NCI-H1048 (cell line): ENCODE results near the gene PAFAH2.
"Not testable (repeated sequence)": the region's sequence is repeated elsewhere in the genome, so short reads cannot be mapped to it uniquely, and the experiment has no call there.

Source experiments
- DNase-seq: peaks from one replicate; lab custom pipeline; 2025; lab: John Stamatoyannopoulos, UW

Gene PAFAH2

DNA sequence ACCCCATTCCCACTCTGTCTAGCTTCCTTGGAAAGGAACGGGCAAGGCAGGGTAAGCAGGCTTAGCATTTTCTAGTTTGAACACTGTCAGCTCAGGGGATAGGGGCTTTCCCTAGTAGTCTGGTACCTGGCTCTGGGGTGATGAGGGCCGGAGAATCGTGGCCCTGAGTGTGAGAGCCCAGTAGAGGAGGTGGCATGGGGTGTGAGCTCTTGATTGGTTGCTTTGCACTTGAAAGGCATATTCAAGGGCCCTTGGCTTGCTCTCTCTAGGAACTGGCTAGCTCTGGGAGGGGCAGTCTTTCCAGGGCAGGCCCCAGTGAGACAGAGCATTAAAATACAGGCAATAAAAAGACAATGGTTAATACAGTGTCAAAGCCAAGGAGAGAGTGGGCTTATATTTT, 13.0 kb upstream of the PAFAH2 start:
- no peak for DNase-seq

DNA sequence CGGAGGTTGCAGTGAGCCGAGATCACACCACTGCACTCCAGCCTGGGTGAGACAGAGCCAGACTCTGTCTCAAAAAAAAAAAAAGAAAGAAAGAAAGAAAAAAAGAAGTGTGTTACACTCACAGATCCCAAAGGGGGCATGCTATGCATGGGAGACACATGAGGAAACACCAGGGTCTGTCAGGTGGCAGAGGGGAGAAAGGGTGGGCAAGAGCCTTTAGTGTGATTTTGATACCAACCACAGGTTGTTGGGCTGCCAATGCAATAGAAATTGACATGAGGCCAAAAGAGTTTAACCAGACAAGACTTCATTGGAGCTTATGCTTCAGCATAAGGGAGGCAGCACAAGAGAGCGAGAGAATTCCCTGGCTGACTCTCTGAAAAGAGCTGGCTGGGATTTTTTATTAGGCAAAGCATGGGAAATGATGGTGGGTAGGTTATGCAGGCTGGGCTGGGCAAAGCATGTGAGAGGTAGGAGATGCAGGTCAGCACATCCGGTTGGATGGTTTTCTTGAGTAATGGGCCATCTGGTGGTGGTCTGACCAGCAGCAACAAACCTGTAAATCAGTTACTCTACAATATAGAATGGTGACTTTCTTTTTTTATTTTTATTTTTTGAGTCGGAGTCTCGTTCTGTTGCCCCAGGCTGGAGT, 12.1 kb upstream of the PAFAH2 start:
- DNase-seq: no peak

DNA sequence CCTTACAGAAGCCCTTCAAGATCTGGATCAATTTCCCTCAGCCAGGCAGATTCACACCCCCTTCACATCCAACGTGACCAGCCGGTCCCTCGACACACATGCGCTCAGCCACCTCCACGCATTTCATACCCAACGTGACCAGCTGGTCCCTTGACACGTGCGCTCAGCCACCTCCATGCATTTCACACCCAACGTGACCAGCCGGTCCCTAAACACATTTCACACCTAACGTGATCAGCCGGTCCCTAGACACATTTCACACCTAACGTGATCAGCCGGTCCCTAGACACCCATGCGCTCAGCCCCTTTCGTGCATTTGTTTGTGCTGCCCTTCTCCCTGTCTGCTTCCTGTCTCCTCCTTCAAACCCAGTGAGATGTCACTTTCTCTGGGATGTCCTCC, 8.8 kb upstream of the PAFAH2 start:
- no peak for DNase-seq

DNA sequence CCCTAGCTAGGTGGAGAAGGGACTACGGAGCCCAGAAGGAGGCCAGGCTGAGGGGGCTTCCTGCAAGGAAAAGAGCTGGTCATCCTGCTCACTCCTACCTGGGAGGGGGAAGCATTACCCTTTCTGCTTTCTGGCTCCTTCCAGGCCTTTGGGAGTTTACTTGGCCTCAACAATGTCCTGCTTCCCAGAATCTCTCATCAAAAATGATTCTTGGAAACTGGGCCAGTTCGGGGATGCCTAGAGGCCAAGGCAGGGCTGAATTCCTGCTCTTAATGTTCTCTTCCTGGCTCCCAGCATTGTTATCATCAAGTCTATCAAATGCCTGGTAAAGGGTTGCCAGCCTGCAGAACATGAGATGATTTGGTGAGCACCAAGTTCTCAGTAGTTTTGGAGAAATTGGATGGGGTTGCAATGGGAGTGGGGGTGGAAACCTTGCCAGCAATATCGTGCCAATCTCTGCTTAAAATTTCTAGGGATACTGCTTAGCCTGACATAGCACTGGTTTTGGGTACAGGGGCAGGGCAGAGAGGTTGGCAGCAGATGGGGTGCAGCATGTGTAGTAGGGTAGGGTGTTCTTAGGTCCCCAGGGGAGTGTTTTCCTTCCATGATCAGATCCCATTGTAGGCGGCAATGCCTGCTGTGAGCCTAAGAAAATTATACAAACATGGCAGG, 7.7 kb upstream of the PAFAH2 start:
- no peak for DNase-seq

DNA sequence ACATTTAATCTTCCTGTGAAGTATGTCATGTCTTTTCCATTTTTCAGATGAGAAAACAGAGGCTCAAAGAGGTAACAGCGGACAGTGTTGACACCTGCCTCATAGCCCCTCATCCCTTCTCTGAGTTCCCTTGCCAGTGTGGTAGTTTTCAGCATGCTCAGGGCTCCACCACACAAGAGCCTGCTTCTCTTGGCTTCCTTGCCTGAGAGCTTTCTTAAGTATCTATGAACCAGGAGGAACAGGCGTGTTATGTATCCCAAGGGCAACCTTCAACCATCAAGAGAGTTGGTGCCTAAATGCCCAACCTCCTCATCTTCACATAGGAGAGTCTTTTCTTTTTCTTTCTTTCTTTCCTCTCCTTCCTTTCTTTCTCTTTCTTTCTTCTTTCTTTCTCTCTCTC, 5.9 kb upstream of the PAFAH2 start:
- DNase-seq: no peak

DNA sequence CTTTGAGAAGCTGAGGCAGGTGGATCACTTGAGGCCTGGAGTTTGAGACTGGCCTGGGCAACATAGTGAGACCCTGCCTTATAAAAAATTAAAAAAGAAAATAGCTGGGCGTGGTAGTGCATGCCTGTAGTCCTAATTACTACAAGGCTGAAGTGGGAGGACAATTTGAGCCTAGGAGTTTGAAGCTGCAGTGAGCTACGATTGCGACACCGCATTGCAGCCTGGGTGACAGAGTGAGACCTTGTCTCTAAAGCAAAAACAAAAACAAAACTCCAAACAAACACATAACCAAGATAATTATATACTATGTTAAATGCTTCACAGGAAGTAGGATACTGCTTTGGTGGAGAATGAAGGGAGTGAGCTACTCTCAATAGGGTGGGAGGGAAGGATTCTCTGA, 5.4 kb upstream of the PAFAH2 start:
- DNase-seq: no peak

DNA sequence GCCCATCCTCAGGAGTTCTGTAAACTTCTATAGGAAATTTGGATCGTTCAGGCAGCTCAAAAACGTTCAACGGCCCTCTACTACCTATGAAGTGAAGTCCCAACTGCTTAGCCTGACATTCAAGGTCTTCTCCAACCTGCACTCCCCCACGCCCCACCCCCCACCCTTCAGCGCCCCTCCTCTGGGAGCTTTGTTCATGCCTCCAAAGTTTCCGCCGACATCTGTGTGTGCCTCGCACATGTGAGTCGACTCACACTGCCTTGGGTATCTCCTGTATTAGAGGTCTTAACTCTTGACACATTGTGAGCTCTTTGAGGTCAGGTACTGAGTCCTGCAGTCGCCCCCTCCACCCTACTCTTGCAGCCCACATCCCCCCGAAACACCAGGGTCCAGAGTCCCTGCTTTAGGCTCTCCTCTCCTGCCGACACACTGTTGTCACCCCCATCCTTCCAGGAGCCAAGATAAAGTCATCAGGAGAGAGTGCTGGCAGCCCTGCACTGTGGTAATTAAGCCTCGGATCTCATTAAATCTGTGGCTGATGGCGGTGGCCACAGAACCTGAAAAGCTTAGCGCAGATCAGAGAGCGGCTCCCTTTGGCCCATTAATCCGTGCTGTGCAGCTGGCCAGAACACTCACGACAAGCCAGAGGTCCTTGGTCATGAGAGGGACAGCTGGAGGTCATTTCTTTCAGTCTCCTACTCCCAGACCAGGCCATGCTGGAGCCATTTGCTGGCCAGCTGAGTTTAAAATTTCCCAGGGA, 1.4 kb upstream of the PAFAH2 start:
- DNase-seq: no peak

DNA sequence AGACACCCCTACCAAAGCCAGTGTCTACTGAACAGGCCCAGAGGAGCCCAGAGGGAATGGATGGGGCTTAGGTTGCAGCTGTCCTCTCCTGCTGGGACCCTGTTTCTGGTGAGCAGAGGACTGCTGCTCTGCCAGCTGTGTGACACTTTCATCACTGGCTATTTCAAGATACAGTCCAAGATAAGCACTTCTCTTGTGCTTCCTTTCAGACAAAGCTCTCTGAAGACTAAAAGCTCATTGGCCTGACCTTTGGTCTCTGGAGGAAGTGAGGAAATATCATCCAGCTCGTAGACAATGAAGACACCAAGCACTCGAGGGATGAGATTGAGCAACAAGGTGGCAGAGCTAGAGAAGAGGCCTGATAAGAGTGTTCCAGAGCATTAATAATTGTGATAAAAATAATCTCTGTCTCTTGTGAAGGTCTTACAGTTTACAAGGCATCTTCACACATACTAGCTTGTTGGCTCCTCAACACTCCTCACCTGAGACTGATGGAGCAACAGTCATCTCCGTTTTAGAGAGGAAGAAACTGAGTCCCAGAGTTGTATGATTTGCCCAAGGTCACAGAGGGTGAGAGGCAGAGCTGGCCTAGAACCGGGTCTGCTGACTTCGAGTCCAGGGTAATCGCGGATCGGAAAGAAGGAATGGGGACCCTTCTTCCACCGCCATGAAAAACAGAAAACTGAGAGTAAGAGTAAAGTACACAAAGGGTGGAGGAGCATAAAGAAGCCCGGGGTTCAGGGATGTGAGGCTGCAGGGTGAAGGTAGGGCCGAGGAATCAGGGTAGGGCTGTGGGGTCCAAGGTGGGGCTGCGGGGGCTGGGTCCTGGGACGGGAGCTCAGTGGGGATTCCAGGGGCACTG, 666 bp downstream of the PAFAH2 start:
- no peak for DNase-seq

DNA sequence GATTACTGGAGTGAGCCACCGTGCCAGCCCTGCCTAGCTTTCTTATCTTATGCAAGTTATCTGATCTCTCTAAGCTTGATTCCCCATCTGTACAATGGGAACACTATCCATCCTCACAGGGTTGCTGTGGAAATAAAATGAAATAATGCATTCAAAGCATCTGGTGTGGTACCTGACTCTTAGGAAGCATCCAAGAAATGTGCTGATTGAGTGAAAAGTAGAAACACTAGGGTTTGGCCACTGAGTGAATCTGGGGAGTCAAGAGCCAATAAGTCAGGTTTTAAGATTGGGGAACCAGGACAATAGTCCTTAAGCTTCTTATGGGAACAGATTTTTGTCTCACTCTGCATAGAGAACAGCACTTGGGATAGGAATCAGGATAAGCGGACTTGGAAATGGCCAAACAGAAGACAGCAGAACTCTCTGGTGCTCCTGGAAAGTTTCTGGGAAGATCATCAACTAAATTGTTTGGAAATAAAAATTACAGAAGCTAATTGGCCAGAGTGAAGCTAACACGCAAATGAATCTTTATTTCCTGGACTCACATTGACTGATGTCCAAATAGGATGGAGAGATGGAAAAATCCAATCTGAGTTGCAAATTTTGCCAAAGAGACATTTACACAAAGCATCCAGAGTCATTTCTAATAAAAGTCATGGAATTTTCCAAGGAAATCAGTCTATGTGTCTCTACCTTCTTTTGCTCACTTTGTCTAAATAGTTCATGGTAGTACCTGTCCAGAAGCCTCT, 3.3 kb downstream of the PAFAH2 start:
- no peak for DNase-seq

DNA sequence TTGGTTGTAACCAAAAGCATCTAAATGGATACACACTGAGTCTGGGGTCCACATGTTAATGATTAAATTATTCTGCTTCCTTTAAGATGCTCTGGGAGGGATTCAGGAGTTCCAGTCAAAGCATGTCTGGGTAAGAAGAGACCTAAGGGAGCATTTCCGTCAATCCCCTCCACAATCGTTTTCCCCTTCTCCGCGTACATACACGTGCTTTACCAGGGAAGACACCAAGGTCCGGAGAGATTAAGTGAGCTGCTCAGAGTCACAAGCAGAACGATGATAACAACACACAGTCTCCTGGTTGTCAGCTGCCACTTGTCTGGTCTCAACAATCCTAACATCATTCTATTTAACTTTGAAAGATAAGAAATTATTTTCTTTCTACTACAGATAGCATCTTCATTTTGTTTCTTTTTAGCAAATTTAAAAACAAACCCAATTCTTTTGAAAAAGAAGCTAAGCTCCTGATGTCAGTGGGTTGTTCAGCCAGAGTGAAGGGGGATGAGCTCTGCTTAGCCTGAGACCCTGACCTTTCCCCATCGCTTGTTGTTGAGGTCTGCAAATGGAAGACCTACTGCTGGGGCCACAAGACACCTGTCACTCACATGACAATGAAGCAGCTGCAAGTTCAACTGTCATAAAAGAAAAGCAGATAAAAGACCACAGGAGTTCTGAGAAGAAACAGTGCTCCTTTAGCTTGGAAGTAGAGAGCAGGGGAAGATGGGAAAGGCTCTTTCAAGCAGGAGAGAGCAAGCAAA, 4.5 kb downstream of the PAFAH2 start:
- DNase-seq: no peak

DNA sequence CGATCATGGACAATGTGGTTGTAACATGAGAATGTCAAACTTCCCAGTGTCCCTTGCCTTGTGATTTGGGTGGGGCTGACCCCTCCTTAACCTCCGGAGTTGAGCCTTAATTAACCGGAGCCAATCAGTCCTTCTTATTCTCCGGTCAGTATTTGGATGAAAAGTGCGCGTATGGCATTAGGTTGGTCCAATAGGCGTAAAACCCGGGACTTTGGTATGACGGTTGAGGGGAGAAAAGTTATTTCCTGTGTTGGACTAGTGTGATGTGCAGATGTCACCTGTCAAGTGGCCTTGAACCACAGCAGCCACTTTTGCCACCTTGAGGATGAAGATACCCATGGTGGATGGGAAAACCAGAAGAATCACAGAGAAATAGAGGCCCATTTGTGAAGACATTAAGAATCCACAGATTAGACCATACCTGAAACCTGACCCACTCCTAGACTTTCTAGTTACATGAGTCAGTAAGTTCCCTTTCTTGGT, 5.1 kb downstream of the PAFAH2 start:
- no peak for DNase-seq

DNA sequence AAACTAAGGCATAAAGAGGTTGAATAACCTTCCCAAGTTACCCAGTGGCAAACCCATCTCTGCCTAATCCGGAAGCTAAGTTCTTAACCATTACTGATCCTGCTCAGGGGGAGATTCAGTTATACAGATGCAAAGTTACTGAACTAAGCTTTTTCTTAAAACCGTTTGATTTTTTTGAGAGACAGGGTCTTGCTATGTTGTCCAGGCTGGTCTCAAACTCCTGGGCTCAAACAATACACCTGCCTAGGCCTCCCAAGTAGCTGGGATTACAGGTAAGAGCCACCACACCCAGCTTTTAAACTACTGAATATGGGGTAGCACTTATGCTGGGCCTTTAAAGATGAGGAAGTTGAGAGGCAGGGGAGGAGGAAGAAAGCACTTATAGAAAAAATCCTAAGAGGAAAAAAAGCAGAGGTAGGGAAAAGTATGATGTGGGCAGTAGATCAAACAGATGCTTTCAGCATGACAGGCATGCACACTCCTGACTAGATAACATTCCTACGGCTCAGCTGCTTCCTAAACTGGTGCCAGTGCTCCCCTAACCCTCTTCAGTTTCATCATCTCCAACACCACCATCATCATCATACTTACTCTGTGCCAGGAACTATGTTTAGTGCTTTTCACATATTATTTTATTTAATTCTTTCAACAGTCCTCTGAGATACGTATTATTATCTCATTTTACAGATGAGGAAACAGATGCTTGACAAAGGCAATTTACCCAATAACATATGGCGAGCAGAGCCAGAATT, 5.8 kb downstream of the PAFAH2 start:
- no peak for DNase-seq

DNA sequence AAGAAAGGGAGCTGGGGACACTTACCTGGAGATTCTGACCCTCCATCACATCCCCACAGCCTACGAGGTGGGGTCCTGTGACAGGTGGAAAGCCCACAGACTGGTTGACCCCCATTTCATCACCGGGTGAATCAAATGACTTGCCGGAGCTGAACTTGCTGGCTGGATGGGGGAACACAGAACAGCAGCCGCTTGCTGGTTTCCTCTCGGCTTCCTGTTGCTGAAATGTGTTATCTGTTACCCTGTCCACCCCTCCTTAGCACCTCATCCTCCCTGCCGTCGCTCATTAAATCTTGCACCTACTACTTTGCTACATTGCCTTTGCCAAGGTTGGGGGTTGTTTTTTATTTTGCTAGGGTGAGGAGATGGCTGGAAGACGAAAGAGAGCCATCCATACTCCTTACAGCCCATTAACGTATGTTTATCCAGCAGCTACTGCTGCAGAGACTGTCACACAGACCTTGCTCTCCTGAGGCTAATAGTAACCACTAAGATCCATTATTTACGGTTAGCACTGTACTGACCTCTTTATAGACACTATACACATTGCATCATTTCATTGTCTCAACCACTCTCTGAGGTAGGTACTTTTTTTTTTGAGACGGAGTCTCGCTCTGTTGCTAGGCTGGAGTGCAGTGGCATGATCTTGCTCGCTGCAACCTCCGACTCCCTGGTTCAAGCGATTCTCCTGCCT, 7.0 kb downstream of the PAFAH2 start:
- DNase-seq: no peak

DNA sequence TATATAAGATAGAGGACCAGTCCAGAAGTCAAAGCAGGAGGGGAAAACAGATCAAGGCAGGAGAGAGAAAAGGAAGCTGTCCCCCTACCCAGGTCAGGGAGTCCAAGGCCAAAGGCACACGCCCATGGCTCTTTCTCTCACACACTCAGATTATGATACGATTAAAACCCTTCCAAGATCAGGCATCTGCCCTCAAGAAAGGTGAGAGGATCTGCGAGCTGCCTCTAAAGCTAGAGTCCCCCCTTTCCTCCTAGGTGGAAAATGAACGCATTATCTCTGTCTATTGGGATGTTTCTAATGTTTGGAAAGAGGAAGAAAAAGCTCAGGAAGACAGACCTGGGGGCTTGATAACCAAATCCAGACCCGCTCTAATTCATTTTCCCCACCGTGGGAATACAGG, 7.6 kb downstream of the PAFAH2 start:
- no peak for DNase-seq

DNA sequence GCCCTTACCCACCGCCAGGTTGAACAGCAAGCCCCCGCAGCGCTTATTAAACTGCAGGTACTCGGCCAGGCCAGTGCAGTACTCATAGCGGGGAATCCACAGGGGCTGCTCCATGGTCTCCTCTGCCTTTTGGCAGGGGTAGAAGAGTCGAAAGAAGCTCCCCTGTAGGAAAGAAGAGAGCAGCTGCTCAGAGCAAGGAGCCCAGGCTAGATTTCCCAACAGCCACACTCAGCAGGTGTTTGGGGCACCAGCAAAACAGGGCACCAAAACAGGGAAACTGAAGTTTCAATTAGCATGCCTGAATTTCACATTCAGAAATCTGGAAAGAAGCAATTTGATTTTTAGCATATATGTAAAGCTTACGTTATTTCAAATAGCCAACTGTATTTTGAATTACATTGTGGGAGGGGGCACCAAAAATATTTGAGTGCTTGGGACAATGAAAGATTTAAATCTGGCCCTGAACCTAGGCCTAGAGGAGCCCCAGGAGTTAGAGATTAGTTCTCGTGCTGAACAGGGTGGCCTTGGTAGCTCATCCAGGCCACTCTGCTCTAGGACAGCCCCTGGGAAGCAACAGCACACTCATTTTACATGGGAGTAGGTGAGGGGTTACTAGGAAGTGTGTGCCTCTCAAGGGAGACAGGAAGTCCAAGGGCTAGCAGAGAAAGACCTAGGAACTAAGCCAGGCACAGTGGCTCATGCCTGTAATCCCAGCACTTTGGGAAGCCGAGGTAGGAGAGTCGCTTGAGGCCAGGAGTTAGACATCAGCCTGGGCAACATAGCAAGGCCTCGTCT, 8.2 kb downstream of the PAFAH2 start:
- no peak for DNase-seq

DNA sequence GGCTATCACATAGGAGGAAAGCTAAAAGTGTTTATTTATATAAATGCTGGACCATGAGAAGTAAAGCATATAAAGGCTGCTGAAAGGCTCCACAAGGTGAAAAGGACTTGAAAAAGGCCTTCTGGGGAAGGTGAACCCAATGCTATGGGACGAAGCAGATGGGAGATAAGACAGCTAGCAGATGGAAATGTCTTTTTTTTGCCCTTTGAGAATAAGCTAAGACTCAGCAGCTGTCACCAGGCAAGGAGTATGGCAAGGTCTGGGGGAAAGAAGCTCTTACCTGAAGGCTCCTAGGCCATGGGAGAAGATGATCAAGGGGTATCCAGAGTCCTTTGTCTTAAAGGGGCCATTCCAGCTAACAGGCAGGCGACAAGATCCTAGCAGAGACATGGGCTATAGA, 9.9 kb downstream of the PAFAH2 start:
- DNase-seq: no peak

DNA sequence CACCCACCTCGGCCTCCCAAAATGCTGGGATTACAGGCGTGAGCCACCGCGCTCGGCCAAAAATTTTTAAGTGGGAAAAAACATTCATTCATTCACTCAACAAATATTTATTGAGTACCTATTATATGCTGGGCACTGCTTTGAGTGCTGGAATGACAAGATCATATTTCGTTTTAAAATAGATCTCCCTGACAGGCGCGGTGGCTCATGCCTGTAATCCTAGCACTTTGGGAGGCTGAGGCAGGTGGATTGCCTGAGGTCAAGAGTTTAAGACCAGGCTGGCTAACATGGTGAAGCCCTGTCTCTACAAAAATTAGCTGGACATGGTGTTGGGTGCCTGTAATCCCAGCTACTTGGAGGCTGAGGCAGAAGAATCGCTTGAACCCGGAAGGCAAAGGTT, 11.1 kb downstream of the PAFAH2 start:
- not testable (repeated sequence) for DNase-seq

DNA sequence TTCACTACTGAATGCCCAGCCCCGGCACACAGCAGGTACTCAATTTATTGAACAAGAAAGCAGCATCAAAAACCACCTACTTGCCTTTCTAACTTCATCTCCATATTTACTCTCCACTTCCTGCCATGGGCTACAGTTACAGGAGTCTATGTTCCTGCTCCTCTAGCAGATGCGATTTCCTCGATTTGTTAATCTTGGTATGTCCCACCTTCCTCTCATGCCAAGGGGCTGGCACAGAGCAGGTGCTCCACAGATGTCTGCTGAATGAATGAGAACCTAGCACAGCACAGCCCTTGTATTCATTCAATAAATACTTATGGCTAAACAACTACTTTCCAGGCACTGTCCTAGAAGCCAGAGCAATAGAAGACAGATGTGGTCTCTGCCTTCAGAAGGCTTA, 12.2 kb downstream of the PAFAH2 start:
- no peak for DNase-seq

DNA sequence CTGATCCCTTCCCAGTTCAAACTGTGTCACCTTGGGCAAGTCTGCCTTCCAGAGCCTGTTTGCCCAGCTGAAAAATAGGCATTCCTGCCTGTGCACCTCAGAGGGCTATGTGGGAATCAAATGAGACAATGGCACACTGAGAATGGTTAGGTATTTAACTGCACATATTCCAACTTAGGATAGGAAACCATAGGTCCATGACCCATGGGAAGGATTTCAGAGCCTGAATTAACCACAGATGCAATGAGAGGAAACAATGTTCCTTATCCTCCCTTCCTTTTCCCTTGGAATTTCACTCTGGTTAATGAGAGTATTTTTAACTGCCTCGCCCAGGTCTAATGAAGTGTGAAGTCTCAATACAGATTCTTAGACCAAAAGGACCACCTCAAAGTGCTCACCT, 12.7 kb downstream of the PAFAH2 start:
- no peak for DNase-seq
